ENCODE data around the gene CD2.

CD2 gene

GRCh38 chr1:116760996-116761665, 6.9 kb downstream of the CD2 start:
- FAIRE-seq, result no peak

DNA sequence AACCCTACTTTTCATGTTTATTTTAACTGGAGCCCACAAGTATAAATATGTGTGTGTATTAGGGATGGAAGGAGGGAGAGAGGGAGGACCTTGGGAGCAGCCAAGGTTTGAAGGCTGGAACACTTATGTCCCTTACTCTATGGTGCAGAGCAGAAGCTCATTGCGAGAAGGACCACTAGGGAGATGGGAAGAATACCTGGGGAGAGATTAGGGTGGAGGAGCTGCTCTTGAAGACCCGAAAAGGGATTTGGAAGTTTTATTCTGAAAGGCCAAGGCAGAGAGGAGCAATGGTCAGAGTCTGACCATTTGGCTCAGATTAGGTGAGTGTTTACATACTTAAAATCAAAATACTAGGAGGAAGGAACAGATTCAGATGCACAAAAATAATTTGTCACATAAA, 8.1 kb downstream of the CD2 start:
- FAIRE-seq, result no peak

- FAIRE-seq, result no peak
Observed at GRCh38 chr1:116762781-116763115, 8.5 kb downstream of the CD2 start.

DNA sequence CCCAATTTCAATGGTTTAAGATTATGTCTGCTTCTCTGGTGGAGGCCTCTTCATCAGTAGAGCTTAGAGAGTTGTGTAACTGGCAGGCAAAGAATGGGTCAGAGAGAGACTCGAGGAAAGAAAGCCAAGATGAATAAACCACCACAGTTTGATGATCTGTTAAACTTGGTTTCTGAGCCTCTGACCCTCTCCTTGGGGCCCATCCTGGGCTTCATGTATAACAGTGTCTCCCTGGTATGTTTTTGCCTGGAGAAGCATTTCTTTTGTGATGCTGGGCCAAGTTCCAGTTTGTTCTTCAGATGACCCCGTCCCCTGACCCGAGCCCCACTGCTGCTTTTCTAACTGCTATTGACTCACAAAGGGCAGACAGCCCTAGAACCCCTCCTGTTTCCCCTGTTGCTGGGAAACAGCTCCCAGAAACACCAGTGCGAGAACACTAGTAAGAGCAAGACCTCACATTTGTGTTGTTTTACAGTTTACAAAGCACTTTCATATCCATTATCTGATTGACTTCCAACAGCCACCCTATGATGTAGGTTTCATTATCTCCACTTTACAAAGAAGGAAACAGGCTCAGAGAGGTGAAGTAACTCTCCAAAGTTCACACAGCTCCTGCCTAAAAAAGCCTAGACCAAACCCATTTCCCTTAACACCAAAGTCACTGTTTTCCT, 9.0 kb downstream of the CD2 start:
- no peak for FAIRE-seq

- no peak for FAIRE-seq
Observed at GRCh38 chr1:116763787-116764465, 9.7 kb downstream of the CD2 start.

DNA sequence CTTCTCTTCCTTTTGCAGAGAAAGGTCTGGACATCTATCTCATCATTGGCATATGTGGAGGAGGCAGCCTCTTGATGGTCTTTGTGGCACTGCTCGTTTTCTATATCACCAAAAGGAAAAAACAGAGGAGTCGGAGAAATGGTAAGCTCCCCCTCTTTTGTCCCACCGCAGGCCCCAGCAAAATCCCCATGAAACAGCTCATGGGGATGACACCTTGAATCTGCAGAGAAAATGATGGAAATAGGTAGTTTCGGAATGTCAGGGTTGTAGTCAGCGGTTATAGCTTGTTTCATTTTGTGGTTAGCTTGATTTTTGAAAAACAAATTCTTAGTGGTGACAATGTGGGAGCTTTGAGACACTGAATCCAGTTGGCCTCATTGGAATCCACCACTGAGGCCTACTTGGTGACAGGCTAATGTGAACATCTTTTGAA, 10.3 kb downstream of the CD2 start:
- FAIRE-seq, result no peak

DNA sequence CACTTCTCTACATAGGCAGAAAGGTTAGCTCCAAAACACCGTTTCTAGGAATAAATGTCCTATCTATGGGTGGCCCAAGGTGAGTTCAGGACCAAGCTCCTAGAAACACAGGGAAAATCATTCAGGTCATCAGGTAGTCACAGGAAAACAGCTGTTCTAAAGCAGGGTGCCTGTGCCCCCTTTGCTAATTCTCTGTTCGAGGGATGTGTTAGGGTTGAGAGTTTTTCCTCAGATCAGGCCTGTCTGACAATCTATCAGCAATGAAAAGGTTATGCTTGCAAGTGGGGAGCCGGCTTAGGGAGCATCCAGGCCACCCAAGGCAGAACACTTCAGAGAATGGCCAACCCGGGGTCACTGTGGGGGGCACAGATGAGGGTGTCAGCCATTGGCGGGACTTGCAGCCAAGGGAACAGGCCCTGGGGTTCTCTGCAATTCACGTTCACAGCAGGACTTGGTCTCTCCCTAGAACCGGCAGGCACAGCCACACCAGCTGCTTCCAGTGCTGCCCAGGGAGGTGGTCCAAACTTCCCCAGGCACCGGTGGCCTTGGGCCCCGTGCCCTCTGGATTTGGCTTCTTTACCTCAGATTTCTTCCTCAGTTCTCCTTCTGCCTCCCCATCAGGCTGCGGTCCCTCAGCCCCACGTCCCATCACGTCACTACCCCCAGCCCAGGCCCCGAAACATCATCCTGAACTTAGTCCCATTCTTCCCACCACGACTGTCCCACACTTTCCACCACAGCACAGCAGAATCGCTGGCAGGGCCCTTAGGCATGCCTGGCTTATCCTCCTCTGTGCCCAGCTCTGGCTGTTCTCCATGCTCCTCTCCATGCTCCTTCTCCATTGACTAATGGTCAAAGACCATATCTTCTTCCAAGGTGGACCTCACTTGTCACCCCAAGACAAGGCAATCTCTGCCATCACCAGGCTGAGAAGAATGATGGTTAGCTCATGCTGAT, 11.0 kb downstream of the CD2 start:
- no peak for FAIRE-seq

- no peak for FAIRE-seq
Observed at GRCh38 chr1:116765962-116766361, 11.7 kb downstream of the CD2 start.

GRCh38 chr1:116766616-116767469, 12.6 kb downstream of the CD2 start:
- no peak for FAIRE-seq

DNA sequence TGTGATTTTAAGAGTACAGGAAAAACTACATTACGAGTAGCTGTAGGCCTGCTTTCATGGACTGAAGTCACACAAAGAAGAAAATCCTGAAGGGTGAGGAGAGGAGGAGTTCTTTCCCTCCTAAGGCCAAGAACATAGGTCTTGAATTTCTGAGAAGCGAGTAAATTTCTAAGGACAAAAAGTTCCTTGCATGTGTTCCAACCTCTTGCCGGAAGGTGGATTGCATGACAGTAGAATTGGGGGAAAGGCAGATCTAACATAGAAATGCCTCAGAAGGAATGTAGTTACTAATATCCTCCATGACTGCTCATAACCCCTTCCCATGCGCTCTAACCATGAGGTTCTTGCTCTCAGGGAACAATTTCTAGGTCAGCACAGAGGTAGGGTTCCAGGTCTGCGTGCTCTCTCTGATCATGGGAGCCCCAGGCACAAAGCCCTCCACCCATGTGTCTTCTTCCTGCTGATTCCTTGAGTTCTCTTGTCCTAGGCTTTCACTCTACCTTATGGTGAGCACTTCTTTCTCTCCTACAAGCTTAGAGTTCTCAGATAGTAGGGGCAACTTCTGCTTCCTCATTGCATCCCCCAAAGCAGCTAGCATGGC, 13.7 kb downstream of the CD2 start:
- no peak for FAIRE-seq

DNA sequence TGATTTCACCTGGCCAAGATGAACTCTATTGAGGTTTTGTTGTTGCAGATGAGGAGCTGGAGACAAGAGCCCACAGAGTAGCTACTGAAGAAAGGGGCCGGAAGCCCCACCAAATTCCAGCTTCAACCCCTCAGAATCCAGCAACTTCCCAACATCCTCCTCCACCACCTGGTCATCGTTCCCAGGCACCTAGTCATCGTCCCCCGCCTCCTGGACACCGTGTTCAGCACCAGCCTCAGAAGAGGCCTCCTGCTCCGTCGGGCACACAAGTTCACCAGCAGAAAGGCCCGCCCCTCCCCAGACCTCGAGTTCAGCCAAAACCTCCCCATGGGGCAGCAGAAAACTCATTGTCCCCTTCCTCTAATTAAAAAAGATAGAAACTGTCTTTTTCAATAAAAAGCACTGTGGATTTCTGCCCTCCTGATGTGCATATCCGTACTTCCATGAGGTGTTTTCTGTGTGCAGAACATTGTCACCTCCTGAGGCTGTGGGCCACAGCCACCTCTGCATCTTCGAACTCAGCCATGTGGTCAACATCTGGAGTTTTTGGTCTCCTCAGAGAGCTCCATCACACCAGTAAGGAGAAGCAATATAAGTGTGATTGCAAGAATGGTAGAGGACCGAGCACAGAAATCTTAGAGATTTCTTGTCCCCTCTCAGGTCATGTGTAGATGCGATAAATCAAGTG, 14.3 kb downstream of the CD2 start:
- FAIRE-seq, result no peak

DNA sequence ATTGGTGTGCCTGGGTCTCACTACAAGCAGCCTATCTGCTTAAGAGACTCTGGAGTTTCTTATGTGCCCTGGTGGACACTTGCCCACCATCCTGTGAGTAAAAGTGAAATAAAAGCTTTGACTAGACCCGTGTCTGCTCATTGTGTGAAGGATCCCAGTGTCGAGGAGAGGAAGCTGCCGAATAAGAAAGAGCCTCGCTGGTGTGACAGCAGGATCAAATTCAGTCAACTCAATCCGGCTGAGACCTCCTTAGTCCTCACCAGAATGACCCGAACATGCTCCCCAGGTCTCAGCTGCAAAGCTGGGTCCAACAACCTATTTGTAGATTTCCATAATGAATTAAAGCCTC, 14.8 kb downstream of the CD2 start:
- no peak for FAIRE-seq

GRCh38 chr1:116769561-116769977, 15.3 kb downstream of the CD2 start:
- no peak for FAIRE-seq

DNA sequence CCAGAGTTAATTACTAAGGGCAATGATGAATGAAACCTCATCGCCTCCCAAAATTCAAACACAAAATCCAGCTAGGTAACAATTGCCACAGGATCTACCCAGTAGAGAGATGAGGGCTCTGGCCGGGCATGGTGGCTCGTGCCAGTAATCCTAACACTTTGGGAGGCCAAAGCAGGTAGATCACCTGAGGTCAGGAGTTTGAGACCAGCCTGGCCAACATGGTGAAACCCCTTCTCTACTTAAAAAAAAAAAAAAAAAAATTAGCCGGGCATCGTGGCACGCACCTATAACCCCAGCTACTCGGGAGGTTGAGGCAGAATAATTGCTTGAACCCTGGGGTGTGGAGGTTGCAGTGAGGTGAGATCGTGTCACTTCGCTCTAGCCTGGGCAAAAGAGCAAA, 15.8 kb downstream of the CD2 start:
- FAIRE-seq, result no peak

DNA sequence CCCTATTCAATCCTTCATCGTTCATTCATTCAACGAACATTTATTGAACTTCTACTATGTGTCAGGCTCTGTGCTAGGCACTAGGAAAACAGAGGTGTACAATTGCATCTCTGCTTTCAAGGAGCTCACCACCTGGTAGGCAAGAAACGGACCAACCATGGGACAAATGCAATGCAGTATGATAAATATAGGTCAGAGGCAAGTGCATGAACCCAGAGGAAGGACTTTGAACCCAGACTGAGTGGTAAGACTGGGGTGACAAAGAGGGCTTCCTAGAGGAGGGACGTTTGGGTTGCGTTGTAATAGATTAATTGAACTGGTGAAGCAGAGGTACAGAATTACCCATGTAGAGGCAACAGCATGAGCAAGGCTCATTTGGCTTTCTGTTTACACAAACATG, 16.4 kb downstream of the CD2 start:
- no peak for FAIRE-seq

GRCh38 chr1:116771997-116772647, 17.9 kb downstream of the CD2 start:
- no peak for FAIRE-seq

DNA sequence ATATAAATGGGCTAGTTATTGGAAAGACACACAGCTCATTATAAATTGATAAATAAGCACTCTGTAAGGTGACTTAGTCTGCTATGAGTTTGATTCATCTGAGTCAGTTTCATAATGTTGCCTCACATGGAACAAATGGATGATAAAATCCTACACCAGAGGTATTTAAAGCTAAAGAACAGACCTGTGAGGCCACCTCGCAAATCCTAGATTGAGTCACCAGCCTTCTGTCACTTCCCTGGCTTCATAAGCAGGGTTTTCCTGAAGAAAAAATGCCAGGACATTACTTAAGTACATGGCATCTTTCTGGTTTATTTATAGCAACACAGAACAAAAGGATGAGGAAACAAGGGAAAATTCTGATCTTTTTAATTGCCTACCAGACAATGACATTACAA, 18.4 kb downstream of the CD2 start:
- FAIRE-seq, result no peak

GRCh38 chr1:116775116-116775752, 21.0 kb downstream of the CD2 start:
- FAIRE-seq, result no peak

GRCh38 chr1:116777831-116778830, 23.9 kb downstream of the CD2 start:
- no peak for FAIRE-seq

Measured in colon (tissue), 2 donors.